C1 segment of cervical spinal cord (tissue), 14 donors: ENCODE results near the gene NCOA6.

ENCODE experiments used
- DNase-seq, 14 donors: peaks; one replicate each; lab custom pipeline; 2025; lab: John Stamatoyannopoulos, UW

Gene NCOA6

GRCh38 chr20:34705397-34706301, 119.8 kb downstream of the NCOA6 start:
- DNase-seq: peak in 4 of 14 donors; percentile 8 to 47 (median 30)

- DNase-seq: peak in 2 of 14 donors; percentile 39 to 46
Measured at GRCh38 chr20:34705008-34705396, 120.4 kb downstream of the NCOA6 start.

- peak; percentile 41 to 93 (median 84) for DNase-seq
Measured at GRCh38 chr20:34704177-34705007, 121.1 kb downstream of the NCOA6 start, which contains the start of gene TP53INP2. TP53INP2 (plus strand) TSS chr20:34704344; CDS start chr20:34708740, 4,396 bp downstream.

DNA sequence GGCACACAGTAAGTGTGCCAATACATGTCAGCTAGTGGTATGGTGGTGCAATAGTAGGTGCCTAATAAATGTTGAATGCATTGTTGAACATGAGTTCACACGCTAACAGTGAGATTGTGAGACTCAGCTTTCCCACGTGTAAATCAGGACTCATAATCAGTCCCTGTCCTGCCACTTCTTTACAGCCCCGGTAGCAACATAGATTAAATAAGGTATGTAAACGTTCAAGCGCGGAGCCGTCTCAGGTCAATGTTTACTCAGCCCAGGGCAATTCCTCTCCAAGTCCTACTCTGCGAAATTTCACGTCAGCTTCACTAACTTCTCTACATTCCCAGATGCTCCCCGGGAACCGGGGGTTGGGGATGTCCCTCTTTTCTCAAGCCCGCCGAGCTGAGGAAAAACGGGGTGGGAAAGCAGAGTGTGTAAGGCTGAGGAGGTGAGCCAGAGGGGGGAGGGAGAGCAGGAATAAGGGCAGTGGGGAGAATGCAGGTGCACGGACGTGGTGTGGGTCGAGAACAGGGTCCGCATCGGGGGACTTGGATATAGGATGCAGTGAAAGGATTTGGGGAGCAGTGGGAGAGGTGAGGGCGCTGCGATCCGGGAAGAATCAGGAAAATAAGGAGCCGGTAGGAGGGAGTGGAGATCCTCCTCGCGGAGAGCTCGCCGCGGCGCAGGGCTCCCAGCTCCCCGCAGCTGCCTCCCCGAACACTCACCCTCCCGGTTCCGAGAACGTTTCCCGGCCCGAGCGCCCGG, 121.9 kb downstream of the NCOA6 start:
- no peak for DNase-seq

GRCh38 chr20:34703061-34703423, 122.4 kb downstream of the NCOA6 start:
- no peak for DNase-seq

- no peak for DNase-seq
Measured at GRCh38 chr20:34701405-34702085, 123.9 kb downstream of the NCOA6 start.

- DNase-seq: peak in 3 of 14 donors; percentile 9 to 20 (median 12)
Measured at GRCh38 chr20:34693414-34693813, 132.0 kb downstream of the NCOA6 start.

GRCh38 chr20:34691838-34692237, 133.6 kb downstream of the NCOA6 start:
- DNase-seq: no peak

DNA sequence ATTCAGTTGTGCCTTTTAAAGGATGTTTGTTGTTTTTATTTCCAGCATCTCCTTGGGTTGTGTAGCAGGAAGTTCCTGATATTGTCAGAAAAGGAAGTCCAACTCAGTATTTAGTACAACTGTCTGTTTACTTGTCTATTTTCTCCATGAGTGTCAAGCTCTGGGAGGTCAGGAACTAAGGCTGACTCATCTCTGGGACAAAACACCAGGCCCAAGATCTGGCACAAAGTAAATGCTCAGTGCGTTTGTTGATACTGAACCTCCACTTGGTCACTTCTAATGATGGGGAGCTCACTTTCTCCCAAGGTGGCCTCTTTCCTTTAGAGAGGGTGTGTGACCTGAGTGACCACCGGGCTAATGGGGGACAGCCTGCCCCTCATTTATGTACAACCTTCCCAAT, 136.0 kb downstream of the NCOA6 start:
- DNase-seq: no peak

- DNase-seq: no peak
Measured at GRCh38 chr20:34683667-34684066, 141.8 kb downstream of the NCOA6 start.

DNA sequence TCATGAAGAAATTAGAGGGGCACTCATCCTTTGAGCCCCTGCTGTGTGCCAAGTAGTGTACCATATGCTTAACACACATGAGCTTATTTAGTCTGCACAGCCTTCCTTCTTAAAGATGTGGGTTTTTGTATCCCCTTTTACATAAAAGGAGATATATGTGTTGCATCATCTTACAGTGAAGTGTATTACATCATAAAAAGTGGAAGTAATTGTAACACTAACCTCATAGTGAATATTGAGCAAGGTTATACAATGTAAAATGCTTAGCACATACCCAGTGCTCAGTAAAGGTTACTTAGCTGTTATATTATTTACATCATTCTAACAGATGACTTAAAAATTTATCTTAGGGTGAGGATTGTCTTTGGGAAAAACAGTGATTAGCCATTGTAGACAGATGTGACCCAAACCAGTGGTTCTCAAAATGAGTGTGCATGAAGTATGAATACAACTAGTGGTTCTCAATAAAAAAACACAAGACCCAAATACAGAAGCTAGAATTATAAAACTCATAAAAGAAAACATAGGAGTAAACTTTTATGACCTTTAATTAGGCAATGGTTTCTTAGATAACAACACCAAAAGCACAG, 144.8 kb downstream of the NCOA6 start:
- DNase-seq: no peak

- DNase-seq: peak; percentile 56 to 96 (median 90)
Measured at GRCh38 chr20:34676642-34677373, 148.6 kb downstream of the NCOA6 start, which contains the start of gene PIGU. PIGU (minus strand) TSS chr20:34677092; CDS start chr20:34677085, 7 bp downstream.

GRCh38 chr20:34675993-34676641, 149.3 kb downstream of the NCOA6 start:
- no peak for DNase-seq

DNA sequence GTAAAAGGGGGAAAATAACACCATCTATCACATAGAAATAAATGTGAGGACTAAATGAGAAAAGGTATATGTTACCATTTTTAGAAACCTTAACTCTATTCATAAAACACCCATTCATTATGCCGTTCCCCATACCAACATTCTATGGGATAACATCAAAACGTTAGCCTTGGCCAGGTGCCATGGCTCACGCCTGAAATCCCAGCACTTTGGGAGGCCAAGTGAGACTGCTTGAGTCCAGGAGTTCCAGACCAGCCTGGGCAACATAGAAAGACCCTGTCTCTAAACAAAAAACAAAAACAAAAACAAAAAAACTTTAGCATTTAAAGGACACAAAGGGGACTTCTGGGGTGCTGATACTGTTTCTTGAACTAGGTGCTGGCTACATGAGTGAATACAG, 149.9 kb downstream of the NCOA6 start:
- DNase-seq: no peak

- no peak for DNase-seq
Measured at GRCh38 chr20:34673412-34673811, 152.0 kb downstream of the NCOA6 start.

DNA sequence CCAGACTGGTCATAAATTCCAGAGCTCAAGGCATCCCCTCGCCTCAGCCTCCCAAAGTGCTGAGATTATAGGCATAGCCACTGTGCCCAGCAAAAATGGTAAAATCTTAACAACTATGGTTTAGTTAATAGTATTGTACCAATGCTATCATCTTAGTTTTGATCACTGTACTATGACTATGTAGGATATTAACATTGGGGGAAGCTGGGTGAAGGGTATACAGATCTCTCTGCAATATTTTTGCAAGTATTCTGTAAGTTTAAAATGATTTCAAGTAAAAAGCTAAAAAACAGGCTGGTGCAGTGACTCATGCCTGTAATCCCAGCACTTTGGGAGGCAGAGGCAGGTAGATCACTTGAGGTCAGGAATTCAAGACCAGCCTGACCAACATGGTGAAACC, 156.4 kb downstream of the NCOA6 start:
- no peak for DNase-seq
